Hepatocyte (in vitro differentiated cells): ENCODE data around the gene ZNF185. TPM values are rescaled to one million over a fixed set of nuclear protein-coding genes. Genes with fewer than 3 reads are reported as not detected.

ENCODE experiments used
- DNase-seq: peaks from one replicate; pipeline ENCODE4 v3.0.0-alpha.2; 2016; ENCODE audit warnings: low spot score
- H2AFZ ChIP-seq: fragments of 200-600 bp; sonication (generic); 2 replicates; pipeline ENCODE4 v1.6.0; 2016; ENCODE audit warnings: antibody characterized with exemption, mild to moderate bottlenecking
- H3K27ac ChIP-seq: fragments of 200-600 bp; sonication (generic); 2 replicates; pipeline ENCODE4 v1.5.1; 2016; ENCODE audit warnings: mild to moderate bottlenecking
- H3K27me3 ChIP-seq: fragments of 200-600 bp; sonication (generic); 2 replicates; pipeline ENCODE4 v1.6.1; 2016
- H3K36me3 ChIP-seq: fragments of 200-600 bp; sonication (generic); replicated peaks from 2 replicates; pipeline ENCODE4 v1.5.1; 2016; ENCODE audit warnings: low read depth; ENCODE audit not compliant: insufficient read depth
- H3K4me1 ChIP-seq: fragments of 200-600 bp; sonication (generic); 2 replicates; pipeline ENCODE4 v1.5.1; 2016; ENCODE audit warnings: mild to moderate bottlenecking, moderate library complexity; ENCODE audit not compliant: insufficient read depth
- H3K4me2 ChIP-seq: fragments of 200-600 bp; sonication (generic); 2 replicates; pipeline ENCODE4 v1.6.0; 2016
- H3K4me3 ChIP-seq: fragments of 200-600 bp; sonication (generic); 2 replicates; pipeline ENCODE4 v1.5.1; 2016; ENCODE audit warnings: mild to moderate bottlenecking
- H3K79me2 ChIP-seq: fragments of 200-600 bp; sonication (generic); 2 replicates; pipeline ENCODE4 v1.6.0; 2017; ENCODE audit warnings: mild to moderate bottlenecking
- H3K9me2 ChIP-seq: fragments of 200-600 bp; sonication (generic); replicated peaks from 2 replicates; pipeline ENCODE4 v1.6.0; 2017; ENCODE audit warnings: mild to moderate bottlenecking; ENCODE audit not compliant: insufficient read depth
- H3K9me3 ChIP-seq: fragments of 200-600 bp; sonication (generic); 2 replicates; pipeline ENCODE4 v1.5.1; 2016; ENCODE audit warnings: low read depth, mild to moderate bottlenecking
- H4K20me1 ChIP-seq: fragments of 200-600 bp; sonication (generic); 2 replicates; pipeline ENCODE4 v1.6.0; 2016; ENCODE audit warnings: mild to moderate bottlenecking; ENCODE audit not compliant: insufficient read depth, poor library complexity, severe bottlenecking
- CTCF ChIP-seq: fragments of 200-600 bp; sonication (generic); IDR thresholded peaks from 2 replicates; pipeline ENCODE4 v1.5.1; 2016; ENCODE audit warnings: antibody characterized with exemption, mild to moderate bottlenecking; ENCODE audit not compliant: poor library complexity
- EZH2 ChIP-seq: fragments of 200-600 bp; sonication (generic); IDR thresholded peaks from 2 replicates; pipeline ENCODE4 v1.6.1; 2016; ENCODE audit warnings: antibody characterized with exemption, mild to moderate bottlenecking, borderline replicate concordance
- EZH2phosphoT487 ChIP-seq: fragments of 200-600 bp; sonication (generic); IDR thresholded peaks from one replicate; pipeline ENCODE4 v1.6.1; 2018; ENCODE audit warnings: antibody characterized with exemption, mild to moderate bottlenecking, low read depth, moderate library complexity; ENCODE audit not compliant: unreplicated experiment, severe bottlenecking
- WGBS: methylation state at CpG from one replicate; pipeline ENCODE4 v1.1.6; 2016; ENCODE audit warnings: low lambda C conversion rate; ENCODE audit errors: missing lambda C conversion rate; 5-methylcytosine and 5-hydroxymethylcytosine counted together
- polyA plus RNA-seq: library from polyadenylated mRNA; unstranded; fragments of >200 nt; fragmentation: Nextera tagmentation; extraction: Ambion mirVana; gene quantifications from 2 replicates; pipeline ENCODE4 v1.2.1, GENCODE V29; 2016
- total RNA-seq: library from RNA; depleted of rRNA; stranded (reverse); fragments of >200 nt; gene quantifications from 2 replicates; pipeline ENCODE4 v1.2.3, GENCODE V29; 2014

ZNF185 gene
- total and polyA plus RNA-seq, 2 experiments from 2014 or later = 10.8 to 18.1 TPM

GRCh38 chrX:152943826-152944225 lies 46.0 kb downstream of the ZNF185 start:
- TF ChIP-seq EZH2phosphoT487 (no peak), CTCF (no peak), EZH2 (no peak)
- no peak overlapping the region for H3K4me2 ChIP-seq
- H4K20me1 ChIP-seq = no peaks in the 10 kb centered on the region
- DNase-seq = no peak
- no peaks in the 10 kb centered on the region for H3K9me3 ChIP-seq
- no peaks in the 10 kb centered on the region for H3K9me2 ChIP-seq
- H3K36me3 ChIP-seq = no peaks in the 10 kb centered on the region
- WGBS = 82% methylated on average over 1 of the region's 1 CpG
- no peaks in the 10 kb centered on the region for H3K4me1 ChIP-seq
- H3K27ac ChIP-seq = no peak overlapping the region
- H3K27me3 ChIP-seq = no peaks in the 10 kb centered on the region
- H2AFZ ChIP-seq = no peak overlapping the region
- no peak overlapping the region for H3K4me3 ChIP-seq
- H3K79me2 ChIP-seq = no peaks in the 10 kb centered on the region

GRCh38 chrX:152945021-152945979 lies 47.4 kb downstream of the ZNF185 start:
- no peak overlapping the region for H3K4me3 ChIP-seq
- no peaks in the 10 kb centered on the region for H3K27me3 ChIP-seq
- H3K9me3 ChIP-seq = no peaks in the 10 kb centered on the region
- no peaks in the 10 kb centered on the region for H3K9me2 ChIP-seq
- DNase-seq = no peak
- TF ChIP-seq CTCF (no peak), EZH2phosphoT487 (no peak), EZH2 (no peak)
- H3K79me2 ChIP-seq = no peaks in the 10 kb centered on the region
- no peak overlapping the region for H3K27ac ChIP-seq
- no peaks in the 10 kb centered on the region for H4K20me1 ChIP-seq
- no peak overlapping the region for H2AFZ ChIP-seq
- H3K36me3 ChIP-seq = no peaks in the 10 kb centered on the region
- no peak overlapping the region for H3K4me2 ChIP-seq
- WGBS = 88% methylated on average over 11 of the region's 11 CpGs
- no peaks in the 10 kb centered on the region for H3K4me1 ChIP-seq

GRCh38 chrX:152946681-152947080 lies 48.8 kb downstream of the ZNF185 start:
- 91% methylated on average over 6 of the region's 6 CpGs for WGBS
- H3K9me3 ChIP-seq = no peaks in the 10 kb centered on the region
- TF ChIP-seq CTCF = no peak
- TF ChIP-seq EZH2phosphoT487 = no peak
- TF ChIP-seq EZH2 = no peak
- no peak overlapping the region for H3K4me3 ChIP-seq
- no peak overlapping the region for H3K27ac ChIP-seq
- no peaks in the 10 kb centered on the region for H3K4me1 ChIP-seq
- H4K20me1 ChIP-seq = no peaks in the 10 kb centered on the region
- no peak overlapping the region for H3K4me2 ChIP-seq
- no peak for DNase-seq
- H3K79me2 ChIP-seq = no peaks in the 10 kb centered on the region
- H2AFZ ChIP-seq = no peak overlapping the region
- H3K36me3 ChIP-seq = no peaks in the 10 kb centered on the region
- H3K27me3 ChIP-seq = no peaks in the 10 kb centered on the region
- no peaks in the 10 kb centered on the region for H3K9me2 ChIP-seq

Other genes starting within 250 kb of the ZNF185 start
- gene MAGEA3, start 199.3 kb upstream of the ZNF185 start, total RNA-seq = not detected in 2 replicates
- gene MAGEA3, start 199.3 kb upstream of the ZNF185 start, polyA plus RNA-seq = not detected in 2 replicates
- not detected in 2 replicates for gene CSAG2, start 188.8 kb upstream of the ZNF185 start, total RNA-seq
- 0.33 and 0.64 TPM in 2 replicates for gene CSAG2, start 188.8 kb upstream of the ZNF185 start, polyA plus RNA-seq
- gene MAGEA2B, start 183.4 kb upstream of the ZNF185 start, total RNA-seq = not detected in 2 replicates
- 0.86 TPM in 1 of 2 replicates, not detected in the other for gene MAGEA2B, start 183.4 kb upstream of the ZNF185 start, polyA plus RNA-seq
- gene CSAG1, start 164.3 kb upstream of the ZNF185 start, total RNA-seq = not detected in 2 replicates
- gene CSAG1, start 164.3 kb upstream of the ZNF185 start, polyA plus RNA-seq = not detected in 2 replicates
- not detected in 2 replicates for gene MAGEA12, start 164.3 kb upstream of the ZNF185 start, total RNA-seq
- not detected in 2 replicates for gene MAGEA12, start 164.3 kb upstream of the ZNF185 start, polyA plus RNA-seq
- gene MAGEA2, start 144.2 kb upstream of the ZNF185 start, total RNA-seq = 0.28 and 0.93 TPM in 2 replicates
- gene MAGEA2, start 144.2 kb upstream of the ZNF185 start, polyA plus RNA-seq = 0.24 and 0.39 TPM in 2 replicates
- gene CSAG3, start 138.8 kb upstream of the ZNF185 start, total RNA-seq = not detected in 2 replicates
- 0.33 TPM in 1 of 2 replicates, not detected in the other for gene CSAG3, start 138.8 kb upstream of the ZNF185 start, polyA plus RNA-seq
- gene MAGEA6, start 128.4 kb upstream of the ZNF185 start, total RNA-seq = not detected in 2 replicates
- 0.45 TPM in 1 of 2 replicates, not detected in the other for gene MAGEA6, start 128.4 kb upstream of the ZNF185 start, polyA plus RNA-seq
- gene CETN2, start 67.3 kb upstream of the ZNF185 start, total RNA-seq = 43.7 and 44.8 TPM in 2 replicates
- 45.5 and 46.0 TPM in 2 replicates for gene CETN2, start 67.3 kb upstream of the ZNF185 start, polyA plus RNA-seq
- 46.2 and 56.7 TPM in 2 replicates for gene NSDHL, start 67.0 kb upstream of the ZNF185 start, total RNA-seq
- gene NSDHL, start 67.0 kb upstream of the ZNF185 start, polyA plus RNA-seq = 47.8 and 62.9 TPM in 2 replicates
- 0.07 and 0.08 TPM in 2 replicates for gene PNMA5, start 96.0 kb downstream of the ZNF185 start, total RNA-seq
- not detected in 2 replicates for gene PNMA5, start 96.0 kb downstream of the ZNF185 start, polyA plus RNA-seq
- 14.4 and 19.1 TPM in 2 replicates for gene PNMA3, start 158.4 kb downstream of the ZNF185 start, total RNA-seq
- 18.4 and 20.0 TPM in 2 replicates for gene PNMA3, start 158.4 kb downstream of the ZNF185 start, polyA plus RNA-seq
- gene PNMA6A, start 174.4 kb downstream of the ZNF185 start, total RNA-seq = 4.5 and 10.2 TPM in 2 replicates
- 11.8 and 12.4 TPM in 2 replicates for gene PNMA6A, start 174.4 kb downstream of the ZNF185 start, polyA plus RNA-seq